ENCODE results near the gene PKD1. TPM values are rescaled to one million over a fixed set of nuclear protein-coding genes. Genes with fewer than 3 reads are reported as not detected.
A peak's percentile ranks its signal among the peaks of the same experiment; 100 is the strongest.

PKD1 gene
- polyA plus RNA-seq, 1 donor from 2014 or later: 176 TPM

GRCh38 chr16:2092256-2092620 lies 43.5 kb downstream of the PKD1 start:
- no peak overlapping the region for H3K4me2 ChIP-seq (ENCODE audit: low read length)
- H3F3A ChIP-seq (ENCODE audit: insufficient read depth, low read length, poor library complexity, severe bottlenecking): no peaks in the 10 kb centered on the region
- no peaks in the 10 kb centered on the region for H3K9me3 ChIP-seq (ENCODE audit: low read length)
- H2AFZ ChIP-seq (ENCODE audit: low read depth, low read length): no peak overlapping the region
- H3K27ac ChIP-seq (ENCODE audit: low read length): no peak overlapping the region
- H4K20me1 ChIP-seq (ENCODE audit: insufficient read depth): no peaks in the 10 kb centered on the region
- H3K79me2 ChIP-seq (replicated peaks; ENCODE audit: insufficient read depth, low read length): no peaks in the 10 kb centered on the region
- H3K36me3 ChIP-seq (ENCODE audit: insufficient read depth, low read length): no peaks in the 10 kb centered on the region
- H3K9ac ChIP-seq (ENCODE audit: low read length): no peak overlapping the region
- H3K4me3 ChIP-seq (ENCODE audit: low read length): no peak overlapping the region
- TF ChIP-seq CTCF (IDR thresholded peaks at IDR 0.05; ENCODE audit: poor library complexity, severe bottlenecking): no peak
- no peak for TF ChIP-seq EP300 (conservative IDR thresholded peaks at IDR 0.05; ENCODE audit: poor library complexity, severe bottlenecking)
- no peak for TF ChIP-seq SMC3 (conservative IDR thresholded peaks at IDR 0.05; ENCODE audit: poor library complexity)
- TF ChIP-seq EZH2 (IDR thresholded peaks at IDR 0.05; ENCODE audit: borderline replicate concordance, insufficient read depth, low read length, poor library complexity, severe bottlenecking): no peak
- no peak for TF ChIP-seq POLR2AphosphoS5 (IDR thresholded peaks at IDR 0.05)
- TF ChIP-seq RAD21 (conservative IDR thresholded peaks at IDR 0.05): no peak
- TF ChIP-seq MXI1 (conservative IDR thresholded peaks at IDR 0.05; ENCODE audit: poor library complexity, severe bottlenecking): no peak
- TF ChIP-seq REST (IDR thresholded peaks at IDR 0.05; ENCODE audit: borderline replicate concordance): no peak
- no peak for TF ChIP-seq TAF1 (IDR thresholded peaks at IDR 0.05; ENCODE audit: low read depth)
- no peaks in the 10 kb centered on the region for H3K9me2 ChIP-seq (ENCODE audit: insufficient read depth, low read length)
- no peaks in the 10 kb centered on the region for H3K27me3 ChIP-seq (ENCODE audit: insufficient read depth, low read depth, low read length)

- no peak overlapping the region for H3K9ac ChIP-seq (ENCODE audit: low read length)
Observed at GRCh38 chr16:2091547-2092255, 44.0 kb downstream of the PKD1 start.

More at GRCh38 chr16:2091547-2092255, 44.0 kb downstream of the PKD1 start:
- Histone ChIP-seq H3K4me2 (ENCODE audit: low read length) (no peak overlapping the region), H4K20me1 (ENCODE audit: insufficient read depth) (no peaks in the 10 kb centered on the region), H3K27ac (ENCODE audit: low read length) (no peak overlapping the region), H3K9me3 (ENCODE audit: low read length) (no peaks in the 10 kb centered on the region), H3K79me2 (replicated peaks; ENCODE audit: insufficient read depth, low read length) (no peaks in the 10 kb centered on the region), H3K27me3 (ENCODE audit: insufficient read depth, low read depth, low read length) (no peaks in the 10 kb centered on the region), H3K4me3 (ENCODE audit: low read length) (no peak overlapping the region), H3K9me2 (ENCODE audit: insufficient read depth, low read length) (no peaks in the 10 kb centered on the region), H2AFZ (ENCODE audit: low read depth, low read length) (no peak overlapping the region), H3F3A (ENCODE audit: insufficient read depth, low read length, poor library complexity, severe bottlenecking) (no peaks in the 10 kb centered on the region), H3K36me3 (ENCODE audit: insufficient read depth, low read length) (no peaks in the 10 kb centered on the region)
- TF ChIP-seq POLR2AphosphoS5 (IDR thresholded peaks at IDR 0.05) (peak; percentile 2), EP300 (conservative IDR thresholded peaks at IDR 0.05; ENCODE audit: poor library complexity, severe bottlenecking) (no peak), REST (IDR thresholded peaks at IDR 0.05; ENCODE audit: borderline replicate concordance) (no peak)

Data from neural cell (in vitro differentiated cells).